CD4-positive, CD25-positive, alpha-beta regulatory T cell (primary cell): ENCODE measurements around the gene RNF144A. TPM values are rescaled to one million over a fixed set of nuclear protein-coding genes. Genes with fewer than 3 reads are reported as not detected.

Source experiments
- ATAC-seq, 2 donors: fragments of 150-1000 bp; cut with Tn5 transposase; one replicate each; pipeline ENCODE4 v1.10.0; 2021; ENCODE audit warnings: low read depth in 2 of 2, moderate number of reproducible peaks in 2 of 2, moderate library complexity in 1 of 2
- DNase-seq, 3 donors: peaks; one replicate each; pipeline versions ENCODE4 v3.0.0 to v3.0.0-alpha.2; 2012 to 2022; ENCODE audit warnings: mixed read lengths in 1 of 3
- H3K27ac ChIP-seq: one replicate; pipeline ENCODE4 v1.7.0; 2013; ENCODE audit warnings: mild to moderate bottlenecking, low read length; ENCODE audit not compliant: insufficient read depth, poor library complexity, severe bottlenecking
- H3K27me3 ChIP-seq: one replicate; pipeline ENCODE4 v1.7.0; 2013; ENCODE audit warnings: low read length; ENCODE audit not compliant: control insufficient read depth, insufficient read depth
- H3K36me3 ChIP-seq: one replicate; pipeline ENCODE4 v1.7.0; 2013; ENCODE audit warnings: mild to moderate bottlenecking, low read length, moderate library complexity; ENCODE audit not compliant: control insufficient read depth, insufficient read depth
- H3K4me1 ChIP-seq: 2 replicates; pipeline ENCODE4 v1.7.0; 2013; ENCODE audit warnings: mild to moderate bottlenecking, low read length; ENCODE audit not compliant: insufficient read depth, control insufficient read depth, poor library complexity, severe bottlenecking
- H3K4me3 ChIP-seq: one replicate; pipeline ENCODE4 v1.7.0; 2013; ENCODE audit warnings: low read depth, mild to moderate bottlenecking, low read length, moderate library complexity
- H3K9me3 ChIP-seq, 2 experiments: 1 replicate in 1 of 2; 2 replicates in 1 of 2; pipeline ENCODE4 v1.7.0; 2013; ENCODE audit warnings: low read length in 2 of 2, mild to moderate bottlenecking in 1 of 2, moderate library complexity in 1 of 2; ENCODE audit not compliant: control insufficient read depth in 2 of 2
- H3K27ac Mint-ChIP-seq, 3 donors: one replicate each; pipeline ENCODE4 v1.8.0; 2020 to 2022; ENCODE audit warnings: mild to moderate bottlenecking in 3 of 3, mixed read lengths in 3 of 3, moderate library complexity in 2 of 3
- H3K27me3 Mint-ChIP-seq: one replicate; pipeline ENCODE4 v1.8.0; 2022; ENCODE audit warnings: mild to moderate bottlenecking, mixed read lengths
- H3K36me3 Mint-ChIP-seq: one replicate; pipeline ENCODE4 v1.8.0; 2020; ENCODE audit warnings: mixed read lengths
- H3K4me1 Mint-ChIP-seq, 4 donors: one replicate each; pipeline ENCODE4 v1.8.0; 2020 to 2022; ENCODE audit warnings: mixed read lengths in 4 of 4, mild to moderate bottlenecking in 1 of 4
- H3K4me3 Mint-ChIP-seq, 4 donors: one replicate each; pipeline ENCODE4 v1.8.0; 2020 to 2022; ENCODE audit warnings: mild to moderate bottlenecking in 4 of 4, mixed read lengths in 4 of 4, moderate library complexity in 3 of 4
- H3K9me3 Mint-ChIP-seq, 7 donors: one replicate each; pipeline ENCODE4 v1.8.0; 2020 to 2022; ENCODE audit warnings: mixed read lengths in 7 of 7, mild to moderate bottlenecking in 3 of 7, moderate library complexity in 2 of 7
- polyA plus RNA-seq, 4 donors: library from polyadenylated mRNA; unstranded; fragments of 300-500 nt; fragmentation: Illumina TruSeq; gene quantifications; one replicate each; pipeline ENCODE4 v1.2.3, GENCODE V29; 2021
- total RNA-seq: library from RNA; stranded (reverse); gene quantifications from one replicate; pipeline ENCODE4 v1.2.3, GENCODE V29; 2022

RNF144A gene
- total and polyA plus RNA-seq, 5 donors from 2014 or later: 4.8 to 11.4 (median 8.3) TPM

- Histone ChIP-seq H3K9me3 (no peaks in the 10 kb centered on the region), H3K4me1 (no peaks in the 10 kb centered on the region), H3K36me3 (peaks cover 15% of the 10 kb centered on the region), H3K27ac (no peak overlapping the region), H3K27me3 (no peaks in the 10 kb centered on the region), H3K4me3 (no peak overlapping the region)
- peaks cover 0 to 4% (median 2%) of the 10 kb centered on the region in 4 donors for H3K4me1 Mint-ChIP-seq
- H3K36me3 Mint-ChIP-seq: peaks cover 28% of the 10 kb centered on the region
- H3K9me3 Mint-ChIP-seq: no peaks in the 10 kb centered on the region
- H3K27me3 Mint-ChIP-seq: no peaks in the 10 kb centered on the region
- H3K4me3 Mint-ChIP-seq: no peak overlapping the region
- DNase-seq: no peak
- no peak for ATAC-seq
- peak overlapping the region in 1 of 3 donors; percentile 42 for H3K27ac Mint-ChIP-seq
These were observed 112.3 kb downstream of the RNF144A start for GRCh38 chr2:7029291-7030059.

- no peak overlapping the region for H3K27ac ChIP-seq
- peaks cover 0 to 9% (median 2%) of the 10 kb centered on the region in 4 donors for H3K4me1 Mint-ChIP-seq
These were observed 113.6 kb downstream of the RNF144A start for GRCh38 chr2:7030810-7031209.

GRCh38 chr2:7031547-7032245 is 114.5 kb downstream of the RNF144A start:
- H3K27ac Mint-ChIP-seq: peak overlapping the region in 1 of 3 donors; percentile 42
- Histone ChIP-seq H3K36me3 (peaks cover 10% of the 10 kb centered on the region), H3K4me1 (no peaks in the 10 kb centered on the region), H3K27ac (no peak overlapping the region), H3K4me3 (no peak overlapping the region), H3K27me3 (no peaks in the 10 kb centered on the region), H3K9me3 (no peaks in the 10 kb centered on the region)
- peaks cover 0 to 9% (median 2%) of the 10 kb centered on the region in 4 donors for H3K4me1 Mint-ChIP-seq
- DNase-seq: peak; percentile 6 to 49 (median 16)
- H3K36me3 Mint-ChIP-seq: peaks cover 42% of the 10 kb centered on the region
- no peaks in the 10 kb centered on the region for H3K27me3 Mint-ChIP-seq
- no peak overlapping the region for H3K4me3 Mint-ChIP-seq
- peak; percentile 69 to 79 for ATAC-seq
- H3K9me3 Mint-ChIP-seq: no peaks in the 10 kb centered on the region

More at GRCh38 chr2:7030810-7031209, 113.6 kb downstream of the RNF144A start:
- Mint-ChIP-seq H3K36me3 (peaks cover 40% of the 10 kb centered on the region), H3K27me3 (no peaks in the 10 kb centered on the region), H3K27ac (peak overlapping the region in 1 of 3 donors; percentile 63), H3K9me3 (no peaks in the 10 kb centered on the region), H3K4me3 (no peak overlapping the region)
- Histone ChIP-seq H3K27me3 (no peaks in the 10 kb centered on the region), H3K36me3 (peaks cover 9% of the 10 kb centered on the region), H3K4me3 (no peak overlapping the region), H3K4me1 (no peaks in the 10 kb centered on the region), H3K9me3 (no peaks in the 10 kb centered on the region)
- DNase-seq (no peak), ATAC-seq (no peak)

GRCh38 chr2:7032371-7032770 is 115.2 kb downstream of the RNF144A start:
- Mint-ChIP-seq H3K27ac (peak overlapping the region in 1 of 3 donors; percentile 73), H3K9me3 (no peaks in the 10 kb centered on the region), H3K27me3 (no peaks in the 10 kb centered on the region), H3K4me3 (no peak overlapping the region), H3K4me1 (peaks cover 0 to 9% (median 2%) of the 10 kb centered on the region in 4 donors), H3K36me3 (peaks cover 42% of the 10 kb centered on the region)
- no peaks in the 10 kb centered on the region for H3K4me1 ChIP-seq
- no peak for ATAC-seq
- H3K27ac ChIP-seq: no peak overlapping the region
- peaks cover 10% of the 10 kb centered on the region for H3K36me3 ChIP-seq
- H3K4me3 ChIP-seq: no peak overlapping the region
- no peaks in the 10 kb centered on the region for H3K9me3 ChIP-seq
- no peak for DNase-seq
- no peaks in the 10 kb centered on the region for H3K27me3 ChIP-seq

GRCh38 chr2:7033136-7033960 is 116.1 kb downstream of the RNF144A start:
- Mint-ChIP-seq H3K27ac (peak overlapping the region in 2 of 3 donors; percentile 8 to 73), H3K36me3 (peaks cover 43% of the 10 kb centered on the region), H3K4me1 (peaks cover 0 to 11% (median 2%) of the 10 kb centered on the region in 4 donors), H3K27me3 (no peaks in the 10 kb centered on the region), H3K4me3 (no peak overlapping the region), H3K9me3 (no peaks in the 10 kb centered on the region)
- DNase-seq (no peak), ATAC-seq (no peak)
- H3K4me1 ChIP-seq: no peaks in the 10 kb centered on the region
- no peaks in the 10 kb centered on the region for H3K9me3 ChIP-seq
- peaks cover 10% of the 10 kb centered on the region for H3K36me3 ChIP-seq
- no peaks in the 10 kb centered on the region for H3K27me3 ChIP-seq
- H3K4me3 ChIP-seq: no peak overlapping the region
- no peak overlapping the region for H3K27ac ChIP-seq

DNA sequence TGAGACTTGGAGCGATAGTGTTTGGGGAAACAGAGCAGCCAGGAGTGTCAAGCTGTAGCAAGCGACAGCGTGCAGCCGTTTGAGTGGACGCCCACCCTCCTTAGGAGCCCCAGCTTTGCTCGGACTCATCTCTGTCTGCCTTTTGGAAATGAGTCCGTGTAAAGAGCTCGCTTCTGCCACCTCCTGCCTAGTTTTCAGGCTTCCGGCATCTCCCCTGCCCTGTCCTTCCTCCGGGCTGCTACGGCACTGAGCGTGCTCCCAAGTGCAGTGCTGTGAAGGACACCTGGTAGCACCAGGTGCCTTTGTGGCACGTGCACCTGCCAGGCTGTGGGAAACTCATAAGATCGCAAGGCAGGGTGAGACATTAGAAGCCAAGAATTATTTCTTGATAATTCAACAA is 117.1 kb downstream of the RNF144A start:
- H3K36me3 Mint-ChIP-seq: peaks cover 46% of the 10 kb centered on the region
- H3K4me1 Mint-ChIP-seq: peaks cover 0 to 11% (median 2%) of the 10 kb centered on the region in 4 donors
- H3K4me3 ChIP-seq: no peak overlapping the region
- no peaks in the 10 kb centered on the region for H3K27me3 ChIP-seq
- no peak overlapping the region for H3K27ac ChIP-seq
- no peak overlapping the region for H3K4me3 Mint-ChIP-seq
- ATAC-seq (no peak), DNase-seq (no peak)
- H3K4me1 ChIP-seq: no peaks in the 10 kb centered on the region
- peak overlapping the region in 1 of 3 donors; percentile 83 for H3K27ac Mint-ChIP-seq
- H3K9me3 Mint-ChIP-seq: no peaks in the 10 kb centered on the region
- H3K36me3 ChIP-seq: peaks cover 10% of the 10 kb centered on the region
- no peaks in the 10 kb centered on the region for H3K9me3 ChIP-seq
- H3K27me3 Mint-ChIP-seq: no peaks in the 10 kb centered on the region

DNA sequence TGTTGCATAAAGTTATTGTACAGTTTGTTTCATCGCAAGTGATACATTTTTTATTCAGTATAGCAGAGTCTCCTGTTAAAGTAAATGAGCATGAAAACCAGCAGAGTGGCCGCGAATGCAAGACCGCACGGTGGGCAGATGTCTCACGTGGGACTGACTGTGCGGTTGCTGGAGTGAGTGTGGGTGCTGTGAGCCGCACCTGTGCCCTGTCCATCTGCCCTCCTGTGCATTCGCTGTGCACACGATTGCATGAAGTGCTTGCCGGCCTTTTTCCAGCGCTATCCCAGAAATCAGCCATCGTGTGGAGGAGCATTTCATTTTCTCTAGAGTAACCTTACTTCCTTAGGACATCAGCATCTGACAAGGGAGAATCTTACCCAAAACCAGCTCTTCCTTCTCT is 118.7 kb downstream of the RNF144A start:
- no peak for DNase-seq
- Mint-ChIP-seq H3K36me3 (peaks cover 42% of the 10 kb centered on the region), H3K4me3 (no peak overlapping the region), H3K27me3 (no peaks in the 10 kb centered on the region), H3K4me1 (peaks cover 0 to 11% (median 0%) of the 10 kb centered on the region in 4 donors), H3K27ac (no peak overlapping the region), H3K9me3 (no peaks in the 10 kb centered on the region)
- H3K4me1 ChIP-seq: no peaks in the 10 kb centered on the region
- H3K27ac ChIP-seq: no peak overlapping the region
- H3K4me3 ChIP-seq: no peak overlapping the region
- H3K9me3 ChIP-seq: no peaks in the 10 kb centered on the region
- no peaks in the 10 kb centered on the region for H3K27me3 ChIP-seq
- peaks cover 9% of the 10 kb centered on the region for H3K36me3 ChIP-seq
- ATAC-seq: no peak
